Measurements from ENCODE around the gene HTT. TPM values are rescaled to one million over a fixed set of nuclear protein-coding genes. Genes with fewer than 3 reads are reported as not detected.

Gene HTT
- total and polyA plus RNA-seq, 9 of the 15 experiments (the other 6 are each of a cell fraction or from before 2014, with no cell fraction given): 0.66 to 31.6 (median 14.7) TPM

DNA sequence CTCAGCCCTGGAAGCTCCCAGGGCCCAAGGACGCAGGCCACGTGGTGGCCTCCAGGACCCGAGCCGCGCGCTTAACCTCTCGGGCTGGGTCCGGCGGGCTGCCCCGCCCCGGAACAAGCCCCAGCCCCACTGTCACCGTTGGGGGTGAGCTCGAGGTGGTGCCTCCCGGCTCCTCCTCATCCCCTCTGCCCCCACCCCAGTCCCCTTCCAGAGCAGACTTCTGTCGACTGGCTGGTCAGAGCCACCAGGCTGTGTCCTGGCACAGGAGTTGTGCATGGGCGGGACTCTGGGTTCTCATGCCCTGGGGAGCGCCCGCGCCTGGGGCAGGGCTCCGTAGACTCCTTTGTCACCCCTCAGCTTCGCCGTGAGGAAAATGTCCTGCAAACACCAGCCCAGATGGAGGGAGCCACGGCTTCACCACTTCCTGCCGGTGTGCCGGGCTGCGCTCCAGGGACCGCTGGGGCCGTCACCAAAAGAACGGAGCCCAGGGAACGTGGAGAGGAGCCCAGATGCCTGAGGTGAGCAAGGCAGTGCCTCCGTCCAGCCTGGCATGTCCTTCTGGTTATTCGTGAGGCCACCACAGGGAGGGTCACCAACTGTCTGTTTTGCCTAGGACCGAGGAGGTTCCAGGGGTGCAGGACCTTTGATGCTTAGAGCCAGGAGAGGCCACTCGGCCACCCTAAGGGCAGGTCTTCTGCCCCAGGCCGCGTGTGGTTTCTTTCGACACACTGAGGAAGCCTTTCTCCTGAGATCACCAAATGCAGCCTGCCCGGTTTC, 211.3 kb downstream of the HTT start:
- H3K4me2 ChIP-seq (ENCODE audit: insufficient read depth, low read length): no peak overlapping the region
- intact Hi-C loops (cut with micrococcal nuclease): no loop called here
- POLR2A ChIA-PET: interaction anchor here (0.5 to 0.7 kb wide), 2 partner anchors 43 to 149 kb away, joined by 3 read pairs; no protein-coding TSS in a partner anchor
- ATAC-seq (no peak), FAIRE-seq (no peak), DNase-seq (ENCODE audit: extremely low read depth in 1 of 4, low spot score in 3 of 4) (no peak)
- H3K4me3 ChIP-seq: no peak overlapping the region
- CTCF ChIA-PET (ENCODE audit: low intra/inter-chr PET ratio): no interaction called here
- no peaks in the 10 kb centered on the region for H3K36me3 ChIP-seq (ENCODE audit: control insufficient read depth, insufficient read depth, low read length)
- H3K4me1 ChIP-seq (replicated peaks in 1 of 2; ENCODE audit: control insufficient read depth in 2 of 2, insufficient read depth in 2 of 2, low read length in 2 of 2): peaks cover 0 to 16% of the 10 kb centered on the region in 2 experiments; a peak in 1 of 5 replicates
- no peaks in the 10 kb centered on the region; the same call in none of the 2 replicates for H4K20me1 ChIP-seq (replicated peaks; ENCODE audit: control insufficient read depth, insufficient read depth, low read length)
- no peak overlapping the region for H3K27ac ChIP-seq (ENCODE audit: extremely low read depth, low read depth, low read length)
- in situ Hi-C loops (cut with MboI): no loop called here
- WGBS (ENCODE audit: insufficient coverage, low coverage, missing lambda C conversion rate): 13% methylated on average over 20 of the region's 38 CpGs
- BruUV-seq (replicated peaks): no TSS peak
- no peak overlapping the region for H2AFZ ChIP-seq (ENCODE audit: low read depth, low read length)
- H3K79me2 ChIP-seq (ENCODE audit: control insufficient read depth, insufficient read depth, low read length): no peaks in the 10 kb centered on the region
- H3K9me1 ChIP-seq (ENCODE audit: control insufficient read depth, insufficient read depth, low read length): no peaks in the 10 kb centered on the region
- H3K27me3 ChIP-seq (ENCODE audit: control insufficient read depth in 2 of 2, insufficient read depth in 2 of 2, low read length in 2 of 2): peaks cover 70 to 79% of the 10 kb centered on the region in 2 experiments
- no peaks in the 10 kb centered on the region for H3K9me3 ChIP-seq (replicated peaks; ENCODE audit: control insufficient read depth, insufficient read depth, low read depth, low read length)
- no peak overlapping the region for H3K9ac ChIP-seq (ENCODE audit: insufficient read depth in 1 of 2, low read depth in 2 of 2, low read length in 2 of 2)
- TF ChIP-seq PML (IDR thresholded peaks at IDR 0.05; ENCODE audit: low read length): no peak
- TF ChIP-seq MYBL2 (IDR thresholded peaks at IDR 0.05; ENCODE audit: low read depth): no peak
- no peak for TF ChIP-seq MYBL2 (CRISPR knock-in tag; IDR thresholded peaks at IDR 0.05; ENCODE audit: borderline replicate concordance)
- no peak for TF ChIP-seq ZNF354B (CRISPR knock-in tag; IDR thresholded peaks at IDR 0.05)
- TF ChIP-seq ETV6 (IDR thresholded peaks at IDR 0.05; ENCODE audit: borderline replicate concordance in 1 of 2, low read depth in 2 of 2, low read length in 1 of 2): no peak
- no peak for TF ChIP-seq ETV6 (CRISPR knock-in tag; IDR thresholded peaks at IDR 0.05; ENCODE audit: borderline replicate concordance)
- TF ChIP-seq TBL1XR1 (IDR thresholded peaks at IDR 0.05; ENCODE audit: low read length in 2 of 2): no peak
- no peak for TF ChIP-seq ARID2 (IDR thresholded peaks at IDR 0.05)
- TF ChIP-seq WHSC1 (IDR thresholded peaks at IDR 0.05; ENCODE audit: low read length): no peak
- no peak for TF ChIP-seq SIRT6 (IDR thresholded peaks at IDR 0.05; ENCODE audit: low read depth, low read length)
- TF ChIP-seq, protein P1, sequence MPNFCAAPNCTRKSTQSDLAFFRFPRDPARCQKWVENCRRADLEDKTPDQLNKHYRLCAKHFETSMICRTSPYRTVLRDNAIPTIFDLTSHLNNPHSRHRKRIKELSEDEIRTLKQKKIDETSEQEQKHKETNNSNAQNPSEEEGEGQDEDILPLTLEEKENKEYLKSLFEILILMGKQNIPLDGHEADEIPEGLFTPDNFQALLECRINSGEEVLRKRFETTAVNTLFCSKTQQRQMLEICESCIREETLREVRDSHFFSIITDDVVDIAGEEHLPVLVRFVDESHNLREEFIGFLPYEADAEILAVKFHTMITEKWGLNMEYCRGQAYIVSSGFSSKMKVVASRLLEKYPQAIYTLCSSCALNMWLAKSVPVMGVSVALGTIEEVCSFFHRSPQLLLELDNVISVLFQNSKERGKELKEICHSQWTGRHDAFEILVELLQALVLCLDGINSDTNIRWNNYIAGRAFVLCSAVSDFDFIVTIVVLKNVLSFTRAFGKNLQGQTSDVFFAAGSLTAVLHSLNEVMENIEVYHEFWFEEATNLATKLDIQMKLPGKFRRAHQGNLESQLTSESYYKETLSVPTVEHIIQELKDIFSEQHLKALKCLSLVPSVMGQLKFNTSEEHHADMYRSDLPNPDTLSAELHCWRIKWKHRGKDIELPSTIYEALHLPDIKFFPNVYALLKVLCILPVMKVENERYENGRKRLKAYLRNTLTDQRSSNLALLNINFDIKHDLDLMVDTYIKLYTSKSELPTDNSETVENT (CRISPR knock-in tag; IDR thresholded peaks at IDR 0.05): no peak
- TF ChIP-seq CBFA2T2 (conservative IDR thresholded peaks at IDR 0.05): no peak
- TF ChIP-seq MTA1 (IDR thresholded peaks at IDR 0.05; ENCODE audit: borderline replicate concordance): no peak
- TF ChIP-seq, protein P2, sequence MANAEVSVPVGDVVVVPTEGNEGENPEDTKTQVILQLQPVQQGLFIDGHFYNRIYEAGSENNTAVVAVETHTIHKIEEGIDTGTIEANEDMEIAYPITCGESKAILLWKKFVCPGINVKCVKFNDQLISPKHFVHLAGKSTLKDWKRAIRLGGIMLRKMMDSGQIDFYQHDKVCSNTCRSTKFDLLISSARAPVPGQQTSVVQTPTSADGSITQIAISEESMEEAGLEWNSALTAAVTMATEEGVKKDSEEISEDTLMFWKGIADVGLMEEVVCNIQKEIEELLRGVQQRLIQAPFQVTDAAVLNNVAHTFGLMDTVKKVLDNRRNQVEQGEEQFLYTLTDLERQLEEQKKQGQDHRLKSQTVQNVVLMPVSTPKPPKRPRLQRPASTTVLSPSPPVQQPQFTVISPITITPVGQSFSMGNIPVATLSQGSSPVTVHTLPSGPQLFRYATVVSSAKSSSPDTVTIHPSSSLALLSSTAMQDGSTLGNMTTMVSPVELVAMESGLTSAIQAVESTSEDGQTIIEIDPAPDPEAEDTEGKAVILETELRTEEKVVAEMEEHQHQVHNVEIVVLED (CRISPR knock-in tag; IDR thresholded peaks at IDR 0.05): no peak
- TF ChIP-seq, protein P3, sequence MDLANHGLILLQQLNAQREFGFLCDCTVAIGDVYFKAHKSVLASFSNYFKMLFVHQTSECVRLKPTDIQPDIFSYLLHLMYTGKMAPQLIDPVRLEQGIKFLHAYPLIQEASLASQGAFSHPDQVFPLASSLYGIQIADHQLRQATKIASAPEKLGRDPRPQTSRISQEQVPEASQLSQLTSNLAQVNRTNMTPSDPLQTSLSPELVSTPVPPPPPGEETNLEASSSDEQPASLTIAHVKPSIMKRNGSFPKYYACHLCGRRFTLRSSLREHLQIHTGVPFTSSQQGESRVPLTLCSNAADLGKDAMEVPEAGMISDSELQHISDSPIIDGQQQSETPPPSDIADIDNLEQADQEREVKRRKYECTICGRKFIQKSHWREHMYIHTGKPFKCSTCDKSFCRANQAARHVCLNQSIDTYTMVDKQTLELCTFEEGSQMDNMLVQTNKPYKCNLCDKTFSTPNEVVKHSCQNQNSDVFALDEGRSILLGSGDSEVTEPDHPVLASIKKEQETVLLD (IDR thresholded peaks at IDR 0.05): no peak
- TF ChIP-seq TRIM28 (IDR thresholded peaks at IDR 0.05): no peak
- TF ChIP-seq CBFB (CRISPR knock-in tag; IDR thresholded peaks at IDR 0.05): no peak
- TF ChIP-seq TOE1 (IDR thresholded peaks at IDR 0.05; ENCODE audit: borderline replicate concordance): no peak
- TF ChIP-seq TOE1 (CRISPR knock-in tag; IDR thresholded peaks at IDR 0.05; ENCODE audit: borderline replicate concordance, low read depth): no peak
